ENCODE data around the gene PPP1R9B.

The PPP1R9B gene

GRCh38 chr17:50187394-50187725 is 36.9 kb upstream of the PPP1R9B start:
- DNase-seq (ENCODE audit: low read depth in 2 of 2), result no peak

- DNase-seq (ENCODE audit: low read depth in 2 of 2), result no peak
These were observed 36.4 kb upstream of the PPP1R9B start for GRCh38 chr17:50186661-50187393.

- DNase-seq (ENCODE audit: low read depth in 2 of 2), result no peak
These were observed 35.4 kb upstream of the PPP1R9B start for GRCh38 chr17:50185631-50186471.

- no peak for DNase-seq (ENCODE audit: low read depth in 2 of 2)
These were observed 34.3 kb upstream of the PPP1R9B start for GRCh38 chr17:50184611-50185398.

- no peak for DNase-seq (ENCODE audit: low read depth in 2 of 2)
These were observed 33.6 kb upstream of the PPP1R9B start for GRCh38 chr17:50184064-50184463.

- no peak for DNase-seq (ENCODE audit: low read depth in 2 of 2)
These were observed 33.0 kb upstream of the PPP1R9B start for GRCh38 chr17:50183421-50183994.

- DNase-seq (ENCODE audit: low read depth in 2 of 2), result no peak
These were observed 32.4 kb upstream of the PPP1R9B start for GRCh38 chr17:50182783-50183420.

- DNase-seq (ENCODE audit: low read depth in 2 of 2), result no peak
These were observed 31.4 kb upstream of the PPP1R9B start for GRCh38 chr17:50181591-50182560.

- DNase-seq (ENCODE audit: low read depth in 2 of 2), result no peak
These were observed 30.7 kb upstream of the PPP1R9B start for GRCh38 chr17:50181144-50181543.

- no peak for DNase-seq (ENCODE audit: low read depth in 2 of 2)
These were observed 30.1 kb upstream of the PPP1R9B start for GRCh38 chr17:50180620-50181019.

- no peak for DNase-seq (ENCODE audit: low read depth in 2 of 2)
These were observed 29.6 kb upstream of the PPP1R9B start for GRCh38 chr17:50180111-50180510.

- no peak for DNase-seq (ENCODE audit: low read depth in 2 of 2)
These were observed 27.7 kb upstream of the PPP1R9B start for GRCh38 chr17:50177983-50178834.

- no peak for DNase-seq (ENCODE audit: low read depth in 2 of 2)
These were observed 27.0 kb upstream of the PPP1R9B start for GRCh38 chr17:50177476-50177875.

- DNase-seq (ENCODE audit: low read depth in 2 of 2), result no peak
These were observed 26.3 kb upstream of the PPP1R9B start for GRCh38 chr17:50176559-50177357.

- no peak for DNase-seq (ENCODE audit: low read depth in 2 of 2)
These were observed 24.7 kb upstream of the PPP1R9B start for GRCh38 chr17:50175035-50175807.

- no peak for DNase-seq (ENCODE audit: low read depth in 2 of 2)
These were observed 24.0 kb upstream of the PPP1R9B start for GRCh38 chr17:50174444-50174843.

GRCh38 chr17:50173335-50173941 is 23.0 kb upstream of the PPP1R9B start:
- no peak for DNase-seq (ENCODE audit: low read depth in 2 of 2)

All from stimulated activated CD8-positive, alpha-beta memory T cell treated with anti-CD3 and anti-CD28 coated beads, Interleukin-15, amount 100 ng/mL, for 4 hours (primary cell).